Fibroblast of skin of left quadriceps (primary cell): ENCODE data around the gene NUTF2.
A peak's percentile ranks its signal among the peaks of the same experiment; 100 is the strongest.

Experiments used
- DNase-seq, 2 experiments: peaks; one replicate each; pipeline ENCODE4 v3.0.0-alpha.2; 2013; ENCODE audit warnings: low read depth in 2 of 2

Gene NUTF2

DNA sequence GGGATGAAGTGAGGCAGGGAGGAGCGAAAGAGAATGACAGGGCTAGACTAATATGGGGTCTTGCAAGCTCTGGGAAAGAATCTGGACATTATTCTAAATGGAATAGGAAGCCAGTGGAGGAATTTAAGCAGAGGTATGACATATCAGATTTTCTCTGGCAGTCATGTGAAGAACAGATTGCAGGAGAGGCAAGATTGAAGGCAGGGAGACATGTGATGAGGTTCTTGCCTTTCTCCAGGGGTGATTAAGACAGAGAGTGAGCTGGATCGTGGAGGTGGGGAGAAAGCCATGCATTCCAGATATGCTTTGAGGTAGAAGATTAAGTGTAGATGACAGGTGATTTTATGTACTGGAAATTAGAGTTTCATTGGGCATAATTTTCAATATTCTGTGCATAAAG is 8.9 kb upstream of the NUTF2 start:
- no peak for DNase-seq

DNA sequence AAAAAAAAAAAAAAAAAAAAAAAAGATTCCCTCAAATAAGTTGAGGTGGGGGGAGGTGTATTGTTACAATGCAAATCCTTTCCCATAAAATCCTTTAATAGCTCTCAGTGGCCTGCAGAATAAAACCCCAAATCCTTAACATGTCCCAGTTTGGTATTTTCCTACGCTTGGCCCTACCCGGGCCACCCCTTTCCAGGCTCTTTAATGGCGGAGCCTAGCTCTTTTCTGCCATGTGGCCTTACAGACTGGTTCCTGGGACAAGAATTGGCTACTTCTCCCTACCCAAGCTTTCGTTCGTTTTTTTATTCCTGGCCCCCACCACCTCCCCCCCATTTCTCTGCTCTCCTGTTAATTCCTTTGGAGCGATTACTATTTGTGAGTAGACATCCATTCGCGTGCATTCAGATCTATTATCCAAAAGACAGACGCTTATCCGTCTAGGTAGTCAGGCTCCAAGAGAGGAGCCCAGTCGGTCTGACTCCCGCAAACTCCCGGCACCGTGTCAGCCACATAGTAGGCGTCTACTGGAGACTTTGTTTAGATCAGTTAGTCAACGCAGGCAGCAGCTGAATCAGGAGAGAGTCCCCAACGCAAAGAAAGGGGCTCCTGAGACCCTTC is 5.4 kb upstream of the NUTF2 start:
- DNase-seq, result no peak

DNA sequence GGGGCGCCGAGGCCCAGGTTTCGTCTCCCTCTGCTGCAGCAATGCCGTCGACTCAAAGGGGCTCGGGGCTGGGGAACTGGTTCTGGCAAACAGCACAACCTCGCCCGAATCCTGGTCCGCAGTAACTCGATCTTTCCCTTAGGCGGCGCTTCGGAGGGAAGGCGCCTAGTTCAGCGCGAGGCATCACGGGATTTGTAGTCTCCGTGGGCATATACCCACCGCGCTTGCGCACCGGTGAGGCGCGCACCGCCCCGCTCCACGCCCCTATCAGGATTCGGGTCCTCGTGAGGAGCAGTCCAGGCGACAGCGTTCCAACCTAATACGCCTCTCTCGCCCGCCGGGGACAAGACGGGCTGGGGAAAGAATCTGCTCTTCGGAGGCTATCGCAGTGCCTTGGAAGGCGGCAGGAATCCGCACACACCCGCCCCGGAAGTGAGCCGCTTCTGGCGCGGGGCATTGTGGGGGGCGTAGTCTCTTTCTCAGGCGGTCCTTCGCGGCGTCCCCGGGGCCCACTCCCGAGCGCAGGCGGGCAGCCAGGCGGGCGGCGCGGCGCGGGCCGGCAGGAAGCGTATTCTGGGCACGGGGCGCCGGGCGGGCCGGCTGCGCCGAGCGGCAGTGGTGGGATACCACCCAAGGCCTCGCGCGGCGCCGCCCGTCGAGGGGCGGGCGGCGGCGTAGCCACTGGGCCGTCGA is 4.8 kb upstream of the NUTF2 start, which contains the start of gene THAP11:
Gene THAP11, plus strand, starts transcription at position 505 of the 693 bp plus-strand sequence. CDS start 235 bp downstream, outside the sequence.
- peak; percentile 87 to 88 for DNase-seq

- DNase-seq, result no peak
Measured at GRCh38 chr16:67842509-67843342, 4.0 kb upstream of the NUTF2 start.

GRCh38 chr16:67843343-67843765 is 3.4 kb upstream of the NUTF2 start:
- DNase-seq, result no peak

DNA sequence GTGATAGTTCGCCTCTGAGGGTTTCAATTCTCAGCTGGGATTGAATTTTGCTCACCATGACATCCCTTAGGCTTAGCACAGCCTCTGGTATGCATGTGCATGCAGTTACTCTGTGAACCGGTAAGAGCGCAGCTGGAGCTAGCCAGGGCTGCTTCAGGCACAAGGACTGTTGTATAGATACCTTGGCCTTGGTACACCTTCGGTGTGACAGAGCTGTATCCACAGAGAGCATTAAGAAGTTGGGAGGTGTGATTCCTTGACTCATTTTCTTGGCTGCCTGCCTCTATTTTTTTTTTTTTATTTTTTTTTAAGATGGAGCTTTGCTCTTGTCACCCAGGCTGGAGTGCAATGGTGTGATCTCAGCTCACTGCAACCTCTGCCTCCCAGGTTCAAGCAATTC is 2.2 kb upstream of the NUTF2 start:
- DNase-seq, result no peak

DNA sequence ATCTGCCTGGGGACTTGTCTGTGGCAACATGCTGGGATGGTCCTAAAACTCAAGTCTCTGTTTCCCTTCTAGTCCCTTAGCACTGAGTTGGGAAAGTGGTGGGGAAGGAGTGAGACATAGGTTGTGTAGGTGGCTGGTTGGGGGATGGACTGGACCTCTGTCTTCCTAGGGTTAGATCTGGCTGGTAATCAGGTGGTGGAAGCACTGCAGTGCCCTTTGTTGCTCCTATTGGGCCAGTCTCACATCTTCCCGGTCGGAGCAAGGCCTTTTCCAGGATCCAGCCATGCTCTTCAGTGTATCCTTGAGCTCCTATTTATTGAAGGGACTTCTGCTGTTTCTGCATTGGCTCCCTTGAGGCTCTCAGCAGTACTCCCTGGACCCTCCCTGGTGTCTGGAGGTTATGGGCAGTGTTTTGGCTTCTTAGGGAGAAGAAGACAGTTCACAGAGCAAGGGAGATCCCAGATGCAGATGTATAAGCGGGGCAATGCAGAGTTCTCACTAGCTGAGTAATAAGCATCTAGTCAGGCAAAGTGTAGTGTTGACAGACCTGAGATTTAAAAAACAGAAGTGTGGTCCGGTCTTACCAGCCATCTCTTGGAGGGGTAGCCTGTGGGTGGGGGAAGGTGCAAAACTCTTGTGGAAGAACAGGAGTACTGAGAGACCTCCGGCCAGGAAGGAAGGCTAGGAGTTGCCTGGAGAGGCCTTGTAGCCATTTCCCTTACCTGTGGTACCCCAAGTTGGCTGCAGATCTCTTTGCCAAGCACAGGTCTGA is 1.3 kb upstream of the NUTF2 start:
- DNase-seq, result no peak

GRCh38 chr16:67846063-67846319 is 742 bp upstream of the NUTF2 start:
- no peak for DNase-seq

- no peak for DNase-seq
Measured at GRCh38 chr16:67847064-67847861, 530 bp downstream of the NUTF2 start, which contains the start of gene CENPT. CENPT (minus strand) TSS chr16:67847693; CDS start chr16:67833859, 13,834 bp downstream.

DNA sequence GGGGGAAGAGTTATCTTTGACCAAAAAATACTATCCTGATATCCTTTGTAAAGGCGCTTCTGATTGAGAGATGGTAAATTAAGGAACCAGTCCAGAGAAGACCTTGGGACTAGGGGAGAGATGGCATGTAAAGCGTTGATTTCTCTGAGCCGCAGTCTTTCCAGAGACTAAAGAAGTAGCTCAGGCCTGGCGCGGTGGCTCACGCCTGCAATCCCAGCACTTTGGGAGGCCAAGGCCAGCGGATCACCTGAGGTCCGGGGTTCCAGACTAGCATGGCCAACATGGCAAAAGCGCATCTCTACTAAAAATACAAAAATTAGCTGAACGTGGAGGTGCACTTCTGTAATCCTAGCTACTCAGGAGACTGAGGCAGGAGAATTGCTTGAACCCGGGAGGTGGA is 1.4 kb downstream of the NUTF2 start:
- DNase-seq, result no peak

- no peak for DNase-seq
Measured at GRCh38 chr16:67853670-67854069, 6.9 kb downstream of the NUTF2 start.

DNA sequence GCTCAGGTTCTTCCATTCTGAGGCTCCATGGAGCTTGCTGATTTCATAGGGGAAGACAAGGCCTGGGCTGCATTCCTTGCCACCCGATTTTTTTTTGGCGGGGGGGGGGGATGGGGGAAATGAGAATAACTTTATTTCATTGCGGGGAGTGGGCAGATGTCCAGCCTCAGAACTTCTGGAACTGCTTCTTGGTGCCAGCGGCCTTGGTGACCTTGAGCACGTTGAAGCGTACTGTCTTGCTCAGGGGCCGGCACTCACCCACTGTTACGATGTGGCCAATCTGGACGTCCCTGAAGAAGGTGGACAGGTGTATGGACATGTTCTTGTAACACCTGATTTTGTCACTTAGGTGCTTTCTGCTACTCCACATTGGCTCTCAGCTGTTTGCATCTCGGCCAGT is 9.1 kb downstream of the NUTF2 start:
- no peak for DNase-seq

DNA sequence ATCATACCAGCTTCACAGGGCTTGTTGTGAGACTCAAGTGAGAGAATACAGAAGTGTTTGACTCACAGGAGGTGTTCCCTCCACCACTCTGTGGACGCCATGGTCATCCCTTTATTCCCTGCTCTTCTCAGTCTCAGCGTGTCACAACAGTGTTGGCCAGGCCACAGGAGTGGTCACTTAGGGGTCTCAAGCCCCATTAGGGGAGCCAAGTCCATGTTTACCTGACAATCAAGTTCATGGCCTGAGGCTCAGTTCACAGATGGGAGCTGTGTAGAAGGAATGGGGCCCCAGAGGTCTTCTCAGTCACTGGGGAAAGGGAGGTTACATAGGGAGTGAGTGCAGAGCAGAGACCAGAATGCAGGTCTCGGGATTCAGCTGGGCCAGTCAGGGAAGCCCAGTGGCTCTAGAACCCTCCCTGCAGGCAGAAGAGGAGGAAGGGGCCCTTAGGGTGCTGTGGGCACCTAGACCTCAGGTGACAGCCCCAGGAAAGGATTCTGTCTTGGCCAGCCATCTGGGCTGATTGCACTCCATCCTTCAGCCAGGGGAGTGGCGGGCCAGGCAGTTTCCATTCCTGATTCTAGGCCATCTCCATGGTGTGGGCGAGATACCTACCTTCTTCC is 10.3 kb downstream of the NUTF2 start:
- DNase-seq, result no peak

DNA sequence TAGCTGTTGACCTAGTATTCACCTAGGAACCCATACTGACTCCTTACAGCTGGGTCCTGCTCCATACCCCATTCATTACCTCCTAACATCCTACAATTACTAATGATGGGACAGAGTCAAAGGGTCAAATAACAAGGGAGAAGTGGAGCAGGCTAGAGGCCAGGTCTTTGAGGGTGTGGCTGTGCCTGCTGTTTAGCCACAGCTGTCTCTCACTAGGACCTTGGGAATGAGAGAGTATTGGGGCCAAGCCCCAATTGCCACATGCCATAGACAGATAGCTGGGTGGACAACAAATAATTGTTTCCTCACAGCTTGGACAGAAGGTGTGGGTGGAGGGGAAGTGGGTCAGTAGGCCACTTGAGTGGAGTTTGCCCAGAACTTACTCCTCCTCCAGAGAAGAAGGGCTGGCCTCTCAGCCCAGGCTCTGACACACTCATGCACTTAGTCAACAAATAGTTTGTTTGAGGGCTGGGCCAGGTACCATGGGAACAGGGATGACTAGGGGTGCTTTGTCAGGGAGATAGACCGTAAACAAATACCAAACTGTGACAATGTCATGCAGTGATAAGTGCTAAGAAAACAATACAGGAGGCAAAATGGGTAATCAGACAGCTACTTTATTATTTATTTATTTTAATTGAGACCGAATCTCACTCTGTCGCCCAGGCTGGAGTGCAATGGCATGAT is 11.0 kb downstream of the NUTF2 start:
- DNase-seq, result peak in 1 of 2 experiments; percentile 22

- no peak for DNase-seq
Measured at GRCh38 chr16:67858500-67858899, 11.8 kb downstream of the NUTF2 start.

DNA sequence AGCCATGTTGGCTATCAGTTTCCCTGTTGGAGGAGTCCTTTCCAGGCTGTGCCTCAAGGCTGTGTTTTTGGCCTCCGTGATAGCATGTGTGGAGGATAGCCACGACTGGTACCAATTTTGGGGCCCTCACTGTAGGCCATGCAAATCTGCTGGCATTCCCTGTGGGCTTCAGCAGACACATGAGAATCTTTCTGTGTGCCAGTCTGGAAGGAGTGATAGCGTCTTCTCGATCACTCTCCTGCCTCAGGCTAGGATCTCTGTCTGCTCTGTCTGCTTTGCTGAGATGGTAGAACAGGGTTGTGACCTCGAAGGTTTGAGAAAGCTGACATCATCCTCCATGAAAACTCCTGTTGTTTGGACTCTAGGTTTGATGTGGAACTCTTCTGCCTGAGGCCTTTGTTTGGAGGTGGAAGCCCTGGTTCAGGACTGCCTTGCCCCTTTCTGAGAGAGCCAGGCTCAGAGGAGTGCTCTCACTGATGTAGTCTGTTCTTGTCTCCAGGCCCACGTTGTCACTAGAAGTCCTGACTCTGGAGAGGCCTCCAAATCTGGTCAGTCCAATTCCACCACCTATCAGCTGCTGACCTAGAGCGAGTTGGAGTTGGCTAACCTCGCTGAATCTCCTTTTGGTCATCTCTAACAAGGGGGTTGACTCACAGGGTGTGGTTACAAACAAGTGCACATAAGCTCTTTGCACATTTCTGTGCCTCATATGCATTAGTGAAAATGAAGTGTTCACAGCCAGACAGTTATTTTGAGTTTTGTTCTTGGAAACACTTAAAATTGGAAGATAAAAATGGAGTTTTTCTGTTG is 14.1 kb downstream of the NUTF2 start:
- no peak for DNase-seq

GRCh38 chr16:67861877-67862276 is 15.1 kb downstream of the NUTF2 start:
- DNase-seq, result no peak

DNA sequence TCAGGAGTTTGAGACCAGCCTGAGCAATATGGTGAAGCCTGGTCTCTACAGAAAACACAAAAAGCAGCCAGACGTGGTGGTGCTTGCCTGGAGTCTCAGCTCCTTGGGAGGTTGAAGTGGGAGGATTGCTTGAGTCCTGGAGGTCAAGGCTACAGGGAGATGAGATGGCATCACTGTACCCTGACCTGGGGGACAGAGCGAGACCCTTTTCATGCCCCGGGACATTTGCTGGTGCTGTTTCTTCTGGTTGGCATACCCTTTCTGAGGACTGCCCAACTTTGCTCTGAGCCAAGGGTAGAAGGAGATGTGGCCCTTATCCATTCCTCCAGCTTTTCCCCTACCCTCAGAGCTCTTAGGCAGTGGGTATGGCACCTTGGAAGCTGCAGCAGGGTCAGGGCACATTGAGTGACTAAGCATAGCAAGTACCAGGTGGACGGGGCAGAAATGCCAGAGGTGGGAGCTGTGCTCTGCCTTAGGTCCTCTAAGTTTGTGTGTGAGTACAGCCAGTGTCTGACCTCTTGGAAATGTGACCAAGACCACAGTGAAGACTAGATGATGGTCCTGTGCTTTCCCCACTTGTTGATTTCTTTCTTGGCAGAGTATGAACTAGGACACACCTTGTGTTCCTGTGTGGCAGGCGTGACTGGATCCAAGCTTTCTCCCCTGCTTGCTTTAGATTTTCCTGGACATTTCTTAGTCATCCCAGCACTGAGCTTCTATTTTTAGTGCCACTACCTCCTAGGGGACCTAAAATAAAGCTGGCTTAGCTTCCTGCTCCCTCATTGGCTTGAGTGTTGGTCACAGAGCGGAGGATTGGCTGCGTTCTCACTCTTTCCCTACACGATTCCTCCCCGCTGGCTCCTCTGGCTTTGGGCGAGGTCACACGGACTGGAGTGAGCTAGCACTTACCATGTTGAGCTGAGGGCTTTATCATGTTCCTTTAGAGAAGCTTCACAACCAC is 16.2 kb downstream of the NUTF2 start:
- DNase-seq, result no peak
